Stimulated activated CD4-positive, alpha-beta T cell treated with anti-CD3 and anti-CD28 coated beads, Interleukin-2, amount 100 ng/mL, for 4 hours (primary cell): Measurements from ENCODE around the gene HRK.

Source experiments
- DNase-seq: peaks from one replicate; pipeline ENCODE4 v3.0.0-alpha.2; 2020; ENCODE audit warnings: low read depth

HRK gene

GRCh38 chr12:116881325-116881876 is at the start of gene HRK:
TSS of gene HRK (minus strand) at chr12:116881441. CDS start at chr12:116881307, 134 bp downstream.
- DNase-seq, result no peak

GRCh38 chr12:116929885-116930284 is 48.6 kb upstream of the HRK start:
- DNase-seq, result no peak

- no peak for DNase-seq
Observed at GRCh38 chr12:116928504-116928903, 47.3 kb upstream of the HRK start.

GRCh38 chr12:116927244-116927940 is 46.2 kb upstream of the HRK start:
- DNase-seq, result no peak

GRCh38 chr12:116926283-116927243 is 45.3 kb upstream of the HRK start:
- DNase-seq, result no peak

- no peak for DNase-seq
Observed at GRCh38 chr12:116924558-116925453, 43.6 kb upstream of the HRK start.

- no peak for DNase-seq
Observed at GRCh38 chr12:116922194-116922897, 41.1 kb upstream of the HRK start.

- no peak for DNase-seq
Observed at GRCh38 chr12:116920939-116921338, 39.7 kb upstream of the HRK start.

- DNase-seq, result no peak
Observed at GRCh38 chr12:116919706-116920485, 38.7 kb upstream of the HRK start.

- DNase-seq, result no peak
Observed at GRCh38 chr12:116919247-116919661, 38.0 kb upstream of the HRK start.

- DNase-seq, result no peak
Observed at GRCh38 chr12:116918464-116918863, 37.2 kb upstream of the HRK start.

GRCh38 chr12:116916714-116917114 is 35.5 kb upstream of the HRK start:
- no peak for DNase-seq

- DNase-seq, result no peak
Observed at GRCh38 chr12:116916122-116916521, 34.9 kb upstream of the HRK start.

GRCh38 chr12:116915326-116915725 is 34.1 kb upstream of the HRK start:
- DNase-seq, result no peak

GRCh38 chr12:116910645-116911451 is 29.6 kb upstream of the HRK start, which contains the start of gene FBXW8:
TSS of gene FBXW8 (plus strand) at chr12:116910950. CDS start at chr12:116911038, 88 bp downstream.
- peak; percentile 36 for DNase-seq

- no peak for DNase-seq
Observed at GRCh38 chr12:116910280-116910644, 29.0 kb upstream of the HRK start.

GRCh38 chr12:116906285-116906684 is 25.0 kb upstream of the HRK start:
- DNase-seq, result no peak

GRCh38 chr12:116903818-116904217 is 22.6 kb upstream of the HRK start:
- DNase-seq, result no peak

GRCh38 chr12:116901612-116902011 is 20.4 kb upstream of the HRK start:
- no peak for DNase-seq
